Endothelial cell of umbilical vein (primary cell): ENCODE data around the gene ATXN10. TPM values are rescaled to one million over a fixed set of nuclear protein-coding genes. Genes with fewer than 3 reads are reported as not detected.

Experiments used
- BruUV-seq: library from RNA; stranded (reverse); fragments of 400-500 nt; replicated peaks from 2 replicates; lab custom pipeline; 2021; lab: Mats Ljungman, UMichigan
- CTCF ChIA-PET: fragments of 300-600, 350-600 bp; sonication (Branson Sonifier 250); formaldehyde crosslinking; loops from one replicate; lab custom pipeline; 2021; ENCODE audit warnings: antibody characterized with exemption, inconsistent platforms; lab: Charles Lee
- POLR2A ChIA-PET: fragments of 300-600, 350-600 bp; sonication (Branson Sonifier 250); formaldehyde crosslinking; loops from one replicate; lab custom pipeline; 2021; ENCODE audit warnings: antibody characterized with exemption, inconsistent platforms; lab: Charles Lee
- DNase-seq: peaks from one replicate; pipeline ENCODE4 v3.0.0-alpha.2; 2011; ENCODE audit warnings: low read depth, low spot score
- FAIRE-seq: peaks from 2 replicates; lab custom pipeline; 2011; peaks lifted over from hg19 to GRCh38; lab: Jason Lieb, UNC
- H2AFZ ChIP-seq: 2 replicates; pipeline ENCODE4 v1.6.0; 2012; ENCODE audit warnings: low read depth, low read length, control low read depth, inconsistent platforms
- H3K27ac ChIP-seq: 2 replicates; pipeline ENCODE4 v1.5.1; 2011; ENCODE audit warnings: low read depth, mild to moderate bottlenecking, control low read depth, low read length, moderate library complexity; ENCODE audit not compliant: insufficient read depth
- H3K27me3 ChIP-seq, 2 experiments: 2 replicates each; pipeline versions ENCODE4 v1.6.0 to v1.6.1; 2011; ENCODE audit warnings: low read length in 2 of 2, mixed read lengths in 1 of 2; ENCODE audit not compliant: control insufficient read depth in 2 of 2, insufficient read depth in 2 of 2
- H3K36me3 ChIP-seq, 2 experiments: 2 replicates in 1 of 2; 3 replicates in 1 of 2; pipeline ENCODE4 v1.5.1; 2011; ENCODE audit warnings: low read length in 2 of 2, mild to moderate bottlenecking in 1 of 2, moderate library complexity in 1 of 2; ENCODE audit not compliant: control insufficient read depth in 2 of 2, insufficient read depth in 2 of 2; ENCODE audit errors: extremely low read depth in 1 of 2
- H3K4me1 ChIP-seq: 3 replicates; pipeline ENCODE4 v1.5.1; 2011; ENCODE audit warnings: mild to moderate bottlenecking, low read length; ENCODE audit not compliant: control insufficient read depth, insufficient read depth; ENCODE audit errors: extremely low read depth
- H3K4me2 ChIP-seq: 2 replicates; pipeline ENCODE4 v1.6.1; 2011; ENCODE audit warnings: low read length, control low read depth, mixed read lengths; ENCODE audit not compliant: insufficient read depth
- H3K4me3 ChIP-seq, 3 experiments: fragments of 200-600 bp in 1 of 3; sonication (generic), shearing (Covaris generic) in 1 of 3; replicated peaks in 1 of 3; 2 replicates each; pipeline ENCODE4 v1.5.1; 2011 to 2016; ENCODE audit warnings: control low read depth in 3 of 3, low read length in 3 of 3, mild to moderate bottlenecking in 2 of 3, inconsistent platforms in 1 of 3, low read depth in 1 of 3, moderate library complexity in 1 of 3; ENCODE audit not compliant: insufficient read depth in 1 of 3
- H3K79me2 ChIP-seq: 2 replicates; pipeline ENCODE4 v1.6.0; 2012; ENCODE audit warnings: low read length, inconsistent platforms; ENCODE audit not compliant: control insufficient read depth, insufficient read depth
- H3K9ac ChIP-seq: replicated peaks from 2 replicates; pipeline ENCODE3; 2011; ENCODE audit warnings: low read length, control low read depth; ENCODE audit not compliant: insufficient read depth; ENCODE audit errors: extremely low read depth
- H3K9me1 ChIP-seq: replicated peaks from 3 replicates; pipeline ENCODE4 v1.6.0; 2011; ENCODE audit warnings: mild to moderate bottlenecking, low read length; ENCODE audit not compliant: control insufficient read depth, insufficient read depth; ENCODE audit errors: extremely low read depth
- H3K9me3 ChIP-seq: replicated peaks from 2 replicates; pipeline ENCODE4 v1.5.1; 2012; ENCODE audit warnings: low read length, inconsistent platforms; ENCODE audit not compliant: control insufficient read depth, insufficient read depth
- H4K20me1 ChIP-seq: replicated peaks from 2 replicates; pipeline ENCODE3; 2011; ENCODE audit warnings: mild to moderate bottlenecking, low read length; ENCODE audit not compliant: control insufficient read depth, insufficient read depth; ENCODE audit errors: extremely low read depth
- EZH2 ChIP-seq: IDR thresholded peaks from 2 replicates; pipeline ENCODE4 v1.6.1; 2012; ENCODE audit warnings: borderline replicate concordance, low read depth, mild to moderate bottlenecking, moderate library complexity, low read length, inconsistent platforms; ENCODE audit not compliant: severe bottlenecking
- FOS ChIP-seq: IDR thresholded peaks from 2 replicates; pipeline ENCODE4 v1.6.1; 2011; ENCODE audit warnings: mild to moderate bottlenecking, low read length, moderate library complexity, borderline replicate concordance; ENCODE audit not compliant: insufficient read depth
- GATA2 ChIP-seq: IDR thresholded peaks from 2 replicates; pipeline ENCODE4 v1.7.0; 2011; ENCODE audit warnings: low read depth, mild to moderate bottlenecking, moderate library complexity, mixed read lengths, low read length; ENCODE audit not compliant: insufficient read length, insufficient read depth
- JUN ChIP-seq: IDR thresholded peaks from 2 replicates; pipeline ENCODE4 v1.6.1; 2011; ENCODE audit warnings: borderline replicate concordance, low read depth; ENCODE audit not compliant: insufficient read length, insufficient read depth
- MYC ChIP-seq: IDR thresholded peaks from one replicate; pipeline ENCODE4 v1.6.1; 2011; ENCODE audit warnings: mild to moderate bottlenecking, low read depth, low read length
- POLR2A ChIP-seq: IDR thresholded peaks from 2 replicates; pipeline ENCODE4 v1.6.1; 2012; ENCODE audit warnings: low read depth, mild to moderate bottlenecking, control low read depth, low read length
- POLR2AphosphoS5 ChIP-seq: IDR thresholded peaks from 2 replicates; pipeline ENCODE4 v1.6.1; 2012; ENCODE audit warnings: low read depth, mild to moderate bottlenecking, control low read depth, low read length, moderate library complexity; ENCODE audit not compliant: insufficient read depth
- dilution Hi-C: fragments of 300-500 bp; cut with MboI; formaldehyde crosslinking; loops from one replicate; pipeline ENCODE4 v1.15.0; 2019; ENCODE audit warnings: low sequenced_read_pairs; ENCODE audit not compliant: extremely low pct_ligation_motif_present
- intact Hi-C: fragments of 100-400 bp; cut with micrococcal nuclease; formaldehyde crosslinking; loops from one replicate; pipeline ENCODE4 v1.10.0; 2022
- polyA plus RNA-seq, 4 experiments: library from polyadenylated mRNA; depleted of rRNA in 3 of 4; stranded (reverse) in 3 of 4; unstranded in 1 of 4; fragments of >200 nt; gene quantifications; 2 replicates each; pipeline versions ENCODE4 v1.2.1 to v1.2.3, GENCODE V29; 2011 to 2012; ENCODE audit warnings: missing spikeins in 1 of 4
- total RNA-seq: library from RNA; stranded (reverse); gene quantifications from 2 replicates; pipeline ENCODE4 v1.2.3, GENCODE V29; 2021
- TF ChIP-seq, protein P1 (sequence below), 2 donors: IDR thresholded peaks; 1 replicate in 1 of 2; 2 replicates in 1 of 2; pipeline ENCODE4 v1.5.1; 2011; ENCODE audit warnings: low read length in 2 of 2, mild to moderate bottlenecking in 2 of 2, moderate library complexity in 2 of 2, control low read depth in 1 of 2, inconsistent platforms in 1 of 2, low read depth in 1 of 2; ENCODE audit not compliant: insufficient read depth in 1 of 2; ENCODE audit errors: extremely low read depth in 1 of 2
- TF ChIP-seq, protein P2 (sequence below): IDR thresholded peaks from 2 replicates; pipeline ENCODE4 v1.6.1; 2011; ENCODE audit not compliant: insufficient read depth, insufficient read length

The ATXN10 gene
- total and polyA plus RNA-seq, 2 donors (not counting 3 experiments of a cell fraction or from before 2014, with no cell fraction given) = 73.2 to 91.9 TPM

DNA sequence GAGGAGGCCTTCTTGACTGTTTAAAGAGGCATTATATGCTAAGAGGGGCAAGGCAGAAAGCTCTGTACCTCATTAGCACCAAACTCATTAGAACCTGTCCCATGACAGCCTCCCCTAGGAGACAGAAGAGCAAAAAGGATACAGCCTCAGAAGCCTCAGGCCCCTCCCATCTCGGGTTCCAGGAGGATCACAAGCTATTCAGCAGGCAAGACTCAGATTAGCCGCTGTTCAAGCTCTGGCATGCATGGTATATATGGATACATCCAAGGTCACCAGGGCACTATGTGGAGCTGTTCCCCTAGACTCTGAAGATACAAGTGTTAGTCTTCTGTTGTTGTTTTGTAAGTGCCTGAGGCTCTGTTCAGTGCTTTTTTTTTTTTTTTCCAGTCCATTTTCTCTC lies 32.1 kb downstream of the ATXN10 start:
- no peak for TF ChIP-seq FOS
- no peak for TF ChIP-seq POLR2A
- no peak for TF ChIP-seq MYC
- no peak for TF ChIP-seq EZH2
- no peak for TF ChIP-seq POLR2AphosphoS5
- TF ChIP-seq, protein P1, sequence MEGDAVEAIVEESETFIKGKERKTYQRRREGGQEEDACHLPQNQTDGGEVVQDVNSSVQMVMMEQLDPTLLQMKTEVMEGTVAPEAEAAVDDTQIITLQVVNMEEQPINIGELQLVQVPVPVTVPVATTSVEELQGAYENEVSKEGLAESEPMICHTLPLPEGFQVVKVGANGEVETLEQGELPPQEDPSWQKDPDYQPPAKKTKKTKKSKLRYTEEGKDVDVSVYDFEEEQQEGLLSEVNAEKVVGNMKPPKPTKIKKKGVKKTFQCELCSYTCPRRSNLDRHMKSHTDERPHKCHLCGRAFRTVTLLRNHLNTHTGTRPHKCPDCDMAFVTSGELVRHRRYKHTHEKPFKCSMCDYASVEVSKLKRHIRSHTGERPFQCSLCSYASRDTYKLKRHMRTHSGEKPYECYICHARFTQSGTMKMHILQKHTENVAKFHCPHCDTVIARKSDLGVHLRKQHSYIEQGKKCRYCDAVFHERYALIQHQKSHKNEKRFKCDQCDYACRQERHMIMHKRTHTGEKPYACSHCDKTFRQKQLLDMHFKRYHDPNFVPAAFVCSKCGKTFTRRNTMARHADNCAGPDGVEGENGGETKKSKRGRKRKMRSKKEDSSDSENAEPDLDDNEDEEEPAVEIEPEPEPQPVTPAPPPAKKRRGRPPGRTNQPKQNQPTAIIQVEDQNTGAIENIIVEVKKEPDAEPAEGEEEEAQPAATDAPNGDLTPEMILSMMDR (IDR thresholded peaks at IDR 0.05; ENCODE audit: extremely low read depth in 1 of 2, insufficient read depth in 1 of 2, low read depth in 1 of 2, low read length in 2 of 2) = no peak
- TF ChIP-seq, protein P2, sequence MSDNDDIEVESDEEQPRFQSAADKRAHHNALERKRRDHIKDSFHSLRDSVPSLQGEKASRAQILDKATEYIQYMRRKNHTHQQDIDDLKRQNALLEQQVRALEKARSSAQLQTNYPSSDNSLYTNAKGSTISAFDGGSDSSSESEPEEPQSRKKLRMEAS = no peak
- no peak for TF ChIP-seq GATA2
- TF ChIP-seq JUN = no peak

More for the DNA sequence above, 32.1 kb downstream of the ATXN10 start:
- FAIRE-seq (no peak), DNase-seq (no peak)
- BruUV-seq = no TSS peak
- Histone ChIP-seq H3K9ac (no peak overlapping the region), H4K20me1 (peaks cover 7% of the 10 kb centered on the region), H3K4me3 (no peak overlapping the region), H3K4me1 (no peaks in the 10 kb centered on the region), H3K36me3 (peaks cover 7 to 12% of the 10 kb centered on the region in 2 experiments), H3K79me2 (peaks cover 7% of the 10 kb centered on the region), H2AFZ (no peak overlapping the region), H3K27me3 (no peaks in the 10 kb centered on the region), H3K4me2 (no peak overlapping the region), H3K9me1 (no peaks in the 10 kb centered on the region), H3K27ac (no peak overlapping the region), H3K9me3 (no peaks in the 10 kb centered on the region)
- POLR2A ChIA-PET = no interaction called here
- CTCF ChIA-PET = interaction anchor here (1.3 kb wide), 1 partner anchor 160 kb away, joined by 4 read pairs; no protein-coding TSS in a partner anchor
- dilution Hi-C loops = no loop called here
- intact Hi-C loops = loop anchor here (5.0 kb wide), 1 partner anchor 39 kb away; no protein-coding TSS in a partner anchor
